HCT116 (cell line): ENCODE results near the gene CCDC71. TPM values are rescaled to one million over a fixed set of nuclear protein-coding genes. Genes with fewer than 3 reads are reported as not detected.

Source experiments
- ATAC-seq: fragments of 200-7000 bp; cut with Tn5 transposase; 2 replicates; pipeline ENCODE4 v1.9.1; 2020; ENCODE audit warnings: mild to moderate bottlenecking, moderate library complexity
- BruUV-seq: library from RNA; stranded (reverse); fragments of 400-500 nt; replicated peaks from 2 replicates; lab custom pipeline; 2021; lab: Mats Ljungman, UMichigan
- CTCF ChIA-PET: fragments of 300-600 bp; sonication (Branson Sonifier 250); formaldehyde crosslinking; loops from one replicate; lab custom pipeline; 2021; ENCODE audit warnings: antibody characterized with exemption; lab: Charles Lee
- POLR2A ChIA-PET: fragments of 300-600, 350-600 bp; sonication (Branson Sonifier 250); formaldehyde crosslinking; loops from one replicate; lab custom pipeline; 2021; ENCODE audit warnings: antibody characterized with exemption; lab: Charles Lee
- RAD21 ChIA-PET, 2 experiments: fragments of 300-600 bp; sonication (Branson Sonifier 250); formaldehyde crosslinking; loops; one replicate each; lab custom pipeline; 2023; ENCODE audit warnings: low total read pairs in 2 of 2; ENCODE audit not compliant: uncharacterized antibody in 2 of 2, unreplicated experiment in 2 of 2, low non-redundant PET in 1 of 2; lab: Charles Lee
- DNase-seq: peaks from one replicate; pipeline ENCODE4 v3.0.0-alpha.2; 2010; ENCODE audit warnings: low read depth, low spot score
- H2AFZ ChIP-seq: fragments of 200-600 bp; shearing (Covaris generic), sonication (generic); 2 replicates; pipeline ENCODE4 v1.6.1; 2017; ENCODE audit warnings: low read depth, mixed run types, mixed read lengths, antibody characterized with exemption, low read length; ENCODE audit not compliant: poor library complexity, severe bottlenecking
- H3K27ac ChIP-seq: 2 replicates; pipeline ENCODE4 v1.5.1; 2012; ENCODE audit warnings: low read depth, low read length
- H3K27me3 ChIP-seq: fragments of 200-600 bp; sonication (generic); 2 replicates; pipeline ENCODE4 v1.6.1; 2016; ENCODE audit warnings: mixed run types, low read length, mixed read lengths; ENCODE audit not compliant: insufficient read depth
- H3K36me3 ChIP-seq, 2 experiments: fragments of 200-500 bp in 1 of 2; fragments of 200-600 bp in 1 of 2; sonication (Bioruptor generic) in 1 of 2; sonication (generic) in 1 of 2; 2 replicates each; pipeline versions ENCODE4 v1.5.1 to v1.6.1; 2014 to 2016; ENCODE audit warnings: low read length in 2 of 2, inconsistent platforms in 1 of 2, mixed read lengths in 1 of 2, mixed run types in 1 of 2; ENCODE audit not compliant: insufficient read depth in 2 of 2, control insufficient read depth in 1 of 2
- H3K4me1 ChIP-seq, 2 experiments: fragments of 200-600 bp in 1 of 2; sonication (generic) in 1 of 2; 2 replicates each; pipeline versions ENCODE4 v1.5.1 to v1.6.1; 2012 to 2017; ENCODE audit warnings: low read length in 2 of 2, inconsistent platforms in 1 of 2, mild to moderate bottlenecking in 1 of 2, mixed read lengths in 1 of 2, mixed run types in 1 of 2, moderate library complexity in 1 of 2; ENCODE audit not compliant: insufficient read depth in 2 of 2, control insufficient read depth in 1 of 2
- H3K4me2 ChIP-seq: fragments of 200-600 bp; sonication (generic); 2 replicates; pipeline ENCODE4 v1.6.1; 2017; ENCODE audit warnings: mixed run types, low read length, mixed read lengths
- H3K4me3 ChIP-seq, 2 experiments: fragments of 200-600 bp in 1 of 2; sonication (generic) in 1 of 2; replicated peaks in 1 of 2; 2 replicates each; pipeline ENCODE4 v1.5.1; 2011 to 2016; ENCODE audit warnings: low read length in 2 of 2, control low read depth in 1 of 2, low read depth in 1 of 2, mild to moderate bottlenecking in 1 of 2, mixed read lengths in 1 of 2, mixed run types in 1 of 2
- H3K79me2 ChIP-seq: fragments of 200-600 bp; sonication (generic); 2 replicates; pipeline ENCODE4 v1.6.1; 2017; ENCODE audit warnings: mild to moderate bottlenecking, mixed run types, low read length, moderate library complexity, mixed read lengths; ENCODE audit not compliant: insufficient read depth
- H3K9ac ChIP-seq: fragments of 200-600 bp; sonication (generic); 2 replicates; pipeline ENCODE4 v1.6.1; 2016; ENCODE audit warnings: low read length, mixed read lengths
- H3K9me2 ChIP-seq: fragments of 200-600 bp; sonication (generic), shearing (Covaris generic); 2 replicates; pipeline ENCODE4 v1.6.1; 2017; ENCODE audit warnings: mixed run types, mild to moderate bottlenecking, moderate library complexity; ENCODE audit not compliant: insufficient read depth
- H3K9me3 ChIP-seq, 2 experiments: fragments of 200-500 bp in 1 of 2; fragments of 200-600 bp in 1 of 2; sonication (Bioruptor generic) in 1 of 2; sonication (generic) in 1 of 2; 2 replicates each; pipeline ENCODE4 v1.6.1; 2014 to 2017; ENCODE audit warnings: low read length in 2 of 2, mixed read lengths in 2 of 2, inconsistent platforms in 1 of 2, low read depth in 1 of 2, mild to moderate bottlenecking in 1 of 2, mixed run types in 1 of 2, moderate library complexity in 1 of 2; ENCODE audit not compliant: control insufficient read depth in 1 of 2, insufficient read depth in 1 of 2
- H4K20me1 ChIP-seq: fragments of 200-600 bp; sonication (generic), shearing (Covaris generic); 2 replicates; pipeline ENCODE4 v1.6.1; 2017; ENCODE audit warnings: mixed run types, mild to moderate bottlenecking, moderate library complexity; ENCODE audit not compliant: insufficient read depth
- CBX3 ChIP-seq: IDR thresholded peaks from 2 replicates; pipeline ENCODE4 v1.6.1; 2012; ENCODE audit warnings: low read depth
- EGR1 ChIP-seq: IDR thresholded peaks from 2 replicates; pipeline ENCODE4 v1.6.1; 2012; ENCODE audit warnings: low read depth
- EZH2phosphoT487 ChIP-seq: fragments of 200-600 bp; IDR thresholded peaks from 2 replicates; pipeline ENCODE4 v1.6.1; 2018; ENCODE audit warnings: antibody characterized with exemption, borderline replicate concordance
- FOSL1 ChIP-seq: IDR thresholded peaks from 2 replicates; pipeline ENCODE4 v1.6.1; 2012; ENCODE audit warnings: low read depth
- POLR2AphosphoS5 ChIP-seq: IDR thresholded peaks from 2 replicates; pipeline ENCODE4 v1.6.1; 2011; ENCODE audit warnings: mild to moderate bottlenecking, low read depth, low read length, moderate library complexity
- SIN3A ChIP-seq: IDR thresholded peaks from 2 replicates; pipeline ENCODE4 v1.6.1; 2012; ENCODE audit warnings: low read depth
- TCF7L2 ChIP-seq: IDR thresholded peaks from 2 replicates; pipeline ENCODE4 v1.7.0; 2011; ENCODE audit warnings: borderline replicate concordance, inconsistent platforms; ENCODE audit not compliant: insufficient read depth, insufficient read length; ENCODE audit errors: extremely low read depth
- ZFX ChIP-seq: fragments of 450-650 bp; IDR thresholded peaks from 2 replicates; pipeline ENCODE4 v1.6.1; 2017
- intact Hi-C: fragments of 100-400 bp; cut with micrococcal nuclease; formaldehyde crosslinking; loops from 2 replicates; pipeline ENCODE4 v1.10.0; 2022
- total RNA-seq: library from RNA; stranded (reverse); gene quantifications from one replicate; pipeline ENCODE4 v1.2.1, GENCODE V29; 2021; ENCODE audit not compliant: unreplicated experiment
- TF ChIP-seq, protein P1 (sequence below): IDR thresholded peaks from 2 replicates; pipeline ENCODE4 v1.6.1; 2012
- TF ChIP-seq, protein P2 (sequence below): IDR thresholded peaks from 2 replicates; pipeline ENCODE4 v1.6.1; 2011; ENCODE audit warnings: mild to moderate bottlenecking, low read length, moderate library complexity; ENCODE audit not compliant: insufficient replicate concordance; ENCODE audit errors: extremely low read depth
- TF ChIP-seq, protein P3 (sequence below): IDR thresholded peaks from 2 replicates; pipeline ENCODE4 v1.6.1; 2012

CCDC71 gene
- total RNA-seq, 1 experiment from 2014 or later: 32.8 TPM

DNA sequence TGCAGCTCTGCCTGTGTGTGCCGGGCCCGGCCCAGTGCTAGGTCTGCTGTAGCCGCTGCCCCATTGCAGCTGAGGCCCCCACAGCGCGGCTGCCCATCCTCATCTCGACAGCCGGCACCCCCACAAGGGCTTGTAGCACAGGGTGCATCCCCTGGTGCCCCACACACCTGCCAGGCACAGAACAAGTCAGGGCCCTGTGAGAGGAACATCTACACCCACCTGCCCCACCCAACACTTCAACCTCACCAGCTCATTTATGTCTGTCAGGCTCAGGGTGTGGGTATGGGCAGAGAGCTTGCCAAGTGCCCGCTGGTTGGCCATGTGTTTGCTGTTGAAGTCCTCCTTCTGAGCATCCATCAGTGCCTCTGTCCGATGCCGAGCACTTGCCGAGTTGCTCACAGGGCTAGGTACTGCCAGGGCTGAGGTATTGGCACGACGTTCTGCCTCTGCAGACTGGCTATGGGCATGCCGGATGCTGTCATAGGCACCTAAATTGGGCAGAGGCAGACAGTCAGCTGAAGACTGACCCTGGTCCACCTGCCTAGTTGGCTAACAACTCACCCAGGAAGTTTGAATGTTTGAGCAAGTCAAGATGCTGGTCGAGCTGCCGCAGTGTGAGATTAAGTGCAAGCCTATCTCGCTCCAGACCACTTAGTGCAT lies 43.1 kb downstream of the CCDC71 start:
- intact Hi-C loops: no loop called here
- Histone ChIP-seq H3K9me2 (no peaks in the 10 kb centered on the region), H3K4me3 (no peak overlapping the region), H3K36me3 (peaks cover 8 to 9% of the 10 kb centered on the region in 2 experiments; a peak in 3 of 4 replicates), H4K20me1 (no peaks in the 10 kb centered on the region), H3K9me3 (no peaks in the 10 kb centered on the region), H3K27ac (no peak overlapping the region), H3K4me2 (no peak overlapping the region), H3K4me1 (peaks cover 7 to 14% of the 10 kb centered on the region in 2 experiments), H2AFZ (no peak overlapping the region), H3K9ac (no peak overlapping the region), H3K79me2 (peaks cover 21% of the 10 kb centered on the region), H3K27me3 (no peaks in the 10 kb centered on the region)
- no TSS peak for BruUV-seq
- ATAC-seq (no peak), DNase-seq (no peak)
- ChIA-PET CTCF (no interaction called here), RAD21 (no interaction called here), POLR2A (no interaction called here)
- TF ChIP-seq, protein P1, sequence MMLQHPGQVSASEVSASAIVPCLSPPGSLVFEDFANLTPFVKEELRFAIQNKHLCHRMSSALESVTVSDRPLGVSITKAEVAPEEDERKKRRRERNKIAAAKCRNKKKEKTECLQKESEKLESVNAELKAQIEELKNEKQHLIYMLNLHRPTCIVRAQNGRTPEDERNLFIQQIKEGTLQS: no peak
- TF ChIP-seq TCF7L2: no peak
- no peak for TF ChIP-seq FOSL1
- TF ChIP-seq EZH2phosphoT487: no peak
- no peak for TF ChIP-seq ZFX
- no peak for TF ChIP-seq SIN3A
- TF ChIP-seq, protein P2, sequence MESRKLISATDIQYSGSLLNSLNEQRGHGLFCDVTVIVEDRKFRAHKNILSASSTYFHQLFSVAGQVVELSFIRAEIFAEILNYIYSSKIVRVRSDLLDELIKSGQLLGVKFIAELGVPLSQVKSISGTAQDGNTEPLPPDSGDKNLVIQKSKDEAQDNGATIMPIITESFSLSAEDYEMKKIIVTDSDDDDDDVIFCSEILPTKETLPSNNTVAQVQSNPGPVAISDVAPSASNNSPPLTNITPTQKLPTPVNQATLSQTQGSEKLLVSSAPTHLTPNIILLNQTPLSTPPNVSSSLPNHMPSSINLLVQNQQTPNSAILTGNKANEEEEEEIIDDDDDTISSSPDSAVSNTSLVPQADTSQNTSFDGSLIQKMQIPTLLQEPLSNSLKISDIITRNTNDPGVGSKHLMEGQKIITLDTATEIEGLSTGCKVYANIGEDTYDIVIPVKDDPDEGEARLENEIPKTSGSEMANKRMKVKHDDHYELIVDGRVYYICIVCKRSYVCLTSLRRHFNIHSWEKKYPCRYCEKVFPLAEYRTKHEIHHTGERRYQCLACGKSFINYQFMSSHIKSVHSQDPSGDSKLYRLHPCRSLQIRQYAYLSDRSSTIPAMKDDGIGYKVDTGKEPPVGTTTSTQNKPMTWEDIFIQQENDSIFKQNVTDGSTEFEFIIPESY: no peak
- TF ChIP-seq, protein P3, sequence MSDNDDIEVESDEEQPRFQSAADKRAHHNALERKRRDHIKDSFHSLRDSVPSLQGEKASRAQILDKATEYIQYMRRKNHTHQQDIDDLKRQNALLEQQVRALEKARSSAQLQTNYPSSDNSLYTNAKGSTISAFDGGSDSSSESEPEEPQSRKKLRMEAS: no peak
- no peak for TF ChIP-seq CBX3
- TF ChIP-seq POLR2AphosphoS5: no peak
- no peak for TF ChIP-seq EGR1
